ENCODE measurements around the gene SRXN1. TPM values are rescaled to one million over a fixed set of nuclear protein-coding genes. Genes with fewer than 3 reads are reported as not detected.

SRXN1 gene
- total RNA-seq, 2 experiments from 2014 or later = 1.2 to 1.4 TPM

- no peaks in the 10 kb centered on the region for H3K4me1 ChIP-seq (ENCODE audit: insufficient read depth, low read length)
- no peaks in the 10 kb centered on the region for H3K36me3 ChIP-seq (ENCODE audit: insufficient read depth, low read length)
- peaks cover 0 to 10% of the 10 kb centered on the region in 2 experiments for H3K9me3 ChIP-seq (ENCODE audit: control insufficient read depth in 1 of 2, insufficient read depth in 1 of 2, low read length in 2 of 2)
- H3K9me3 Mint-ChIP-seq = no peaks in the 10 kb centered on the region
- H3K4me3 ChIP-seq (ENCODE audit: low read length) = no peak overlapping the region
- intact Hi-C loops (cut with DNase I, micrococcal nuclease) = no loop called here
- ATAC-seq (ENCODE audit: poor library complexity) (no peak), DNase-seq (no peak)
- H3K27ac Mint-ChIP-seq = no peak overlapping the region
- TF ChIP-seq, protein P1, sequence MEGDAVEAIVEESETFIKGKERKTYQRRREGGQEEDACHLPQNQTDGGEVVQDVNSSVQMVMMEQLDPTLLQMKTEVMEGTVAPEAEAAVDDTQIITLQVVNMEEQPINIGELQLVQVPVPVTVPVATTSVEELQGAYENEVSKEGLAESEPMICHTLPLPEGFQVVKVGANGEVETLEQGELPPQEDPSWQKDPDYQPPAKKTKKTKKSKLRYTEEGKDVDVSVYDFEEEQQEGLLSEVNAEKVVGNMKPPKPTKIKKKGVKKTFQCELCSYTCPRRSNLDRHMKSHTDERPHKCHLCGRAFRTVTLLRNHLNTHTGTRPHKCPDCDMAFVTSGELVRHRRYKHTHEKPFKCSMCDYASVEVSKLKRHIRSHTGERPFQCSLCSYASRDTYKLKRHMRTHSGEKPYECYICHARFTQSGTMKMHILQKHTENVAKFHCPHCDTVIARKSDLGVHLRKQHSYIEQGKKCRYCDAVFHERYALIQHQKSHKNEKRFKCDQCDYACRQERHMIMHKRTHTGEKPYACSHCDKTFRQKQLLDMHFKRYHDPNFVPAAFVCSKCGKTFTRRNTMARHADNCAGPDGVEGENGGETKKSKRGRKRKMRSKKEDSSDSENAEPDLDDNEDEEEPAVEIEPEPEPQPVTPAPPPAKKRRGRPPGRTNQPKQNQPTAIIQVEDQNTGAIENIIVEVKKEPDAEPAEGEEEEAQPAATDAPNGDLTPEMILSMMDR (IDR thresholded peaks at IDR 0.05) = no peak
- no peak overlapping the region for H3K4me3 Mint-ChIP-seq
- ChIA-PET CTCF (no interaction called here), POLR2A (no interaction called here)
- H3K27me3 ChIP-seq (ENCODE audit: control insufficient read depth in 1 of 2, insufficient read depth in 2 of 2, low read length in 2 of 2) = peaks cover 55 to 63% of the 10 kb centered on the region in 2 experiments
- H3K36me3 Mint-ChIP-seq (ENCODE audit: low read depth) = no peaks in the 10 kb centered on the region
- H3K27ac ChIP-seq (ENCODE audit: low read depth in 1 of 2, low read length in 2 of 2) = no peak overlapping the region
- peaks cover 15% of the 10 kb centered on the region for H3K4me1 Mint-ChIP-seq (ENCODE audit: low read depth)
- peaks cover 81% of the 10 kb centered on the region for H3K27me3 Mint-ChIP-seq
Observed at GRCh38 chr20:611843-612185, 41.2 kb downstream of the SRXN1 start.

- Histone ChIP-seq H3K4me1 (ENCODE audit: insufficient read depth, low read length) (no peaks in the 10 kb centered on the region), H3K27me3 (ENCODE audit: control insufficient read depth in 1 of 2, insufficient read depth in 2 of 2, low read length in 2 of 2) (peaks cover 54 to 60% of the 10 kb centered on the region in 2 experiments), H3K4me3 (ENCODE audit: low read length) (no peak overlapping the region), H3K9me3 (ENCODE audit: control insufficient read depth in 1 of 2, insufficient read depth in 1 of 2, low read length in 2 of 2) (peaks cover 0 to 10% of the 10 kb centered on the region in 2 experiments), H3K27ac (ENCODE audit: low read depth in 1 of 2, low read length in 2 of 2) (no peak overlapping the region), H3K36me3 (ENCODE audit: insufficient read depth, low read length) (no peaks in the 10 kb centered on the region)
- Mint-ChIP-seq H3K27ac (no peak overlapping the region), H3K4me3 (no peak overlapping the region), H3K4me1 (ENCODE audit: low read depth) (peaks cover 15% of the 10 kb centered on the region), H3K36me3 (ENCODE audit: low read depth) (no peaks in the 10 kb centered on the region), H3K27me3 (peaks cover 79% of the 10 kb centered on the region), H3K9me3 (no peaks in the 10 kb centered on the region)
- POLR2A ChIA-PET = no interaction called here
- ATAC-seq (ENCODE audit: poor library complexity) (no peak), DNase-seq (no peak)
- intact Hi-C loops (cut with DNase I, micrococcal nuclease) = no loop called here
- TF ChIP-seq, protein P1 (IDR thresholded peaks at IDR 0.05) = no peak
- CTCF ChIA-PET = no interaction called here
Observed at GRCh38 chr20:611047-611842, 41.8 kb downstream of the SRXN1 start.

GRCh38 chr20:610130-611046 lies 42.6 kb downstream of the SRXN1 start, which contains the start of gene TCF15:
TSS of gene TCF15 (minus strand) at chr20:610309. CDS start at chr20:610237, 72 bp downstream.
- H3K36me3 Mint-ChIP-seq (ENCODE audit: low read depth) = no peaks in the 10 kb centered on the region
- peak; percentile 17 for ATAC-seq (ENCODE audit: poor library complexity)
- peaks cover 77% of the 10 kb centered on the region for H3K27me3 Mint-ChIP-seq
- Histone ChIP-seq H3K4me1 (ENCODE audit: insufficient read depth, low read length) (no peaks in the 10 kb centered on the region), H3K36me3 (ENCODE audit: insufficient read depth, low read length) (no peaks in the 10 kb centered on the region), H3K9me3 (ENCODE audit: control insufficient read depth in 1 of 2, insufficient read depth in 1 of 2, low read length in 2 of 2) (peaks cover 0 to 10% of the 10 kb centered on the region in 2 experiments), H3K4me3 (ENCODE audit: low read length) (no peak within 1 kb of the TSS), H3K27me3 (ENCODE audit: control insufficient read depth in 1 of 2, insufficient read depth in 2 of 2, low read length in 2 of 2) (peaks cover 51 to 60% of the 10 kb centered on the region in 2 experiments), H3K27ac (ENCODE audit: low read depth in 1 of 2, low read length in 2 of 2) (no peak within 1 kb of the TSS)
- TF ChIP-seq, protein P1 (IDR thresholded peaks at IDR 0.05) = no peak
- POLR2A ChIA-PET = no interaction called here
- CTCF ChIA-PET = no interaction called here
- H3K9me3 Mint-ChIP-seq = no peaks in the 10 kb centered on the region
- intact Hi-C loops (cut with DNase I, micrococcal nuclease) = no loop called here
- DNase-seq = peak in 2 of 14 experiments; percentile 12 to 25
- H3K4me3 Mint-ChIP-seq = no peak within 1 kb of the TSS
- peaks cover 15% of the 10 kb centered on the region for H3K4me1 Mint-ChIP-seq (ENCODE audit: low read depth)
- H3K27ac Mint-ChIP-seq = no peak within 1 kb of the TSS

Data from CD4-positive, alpha-beta T cell (primary cell).